HepG2 (cell line): Measurements from ENCODE around the gene ZFPL1. TPM values are rescaled to one million over a fixed set of nuclear protein-coding genes. Genes with fewer than 3 reads are reported as not detected.

Experiments used
- ARID2 ChIP-seq: sonication (generic); formaldehyde crosslinking; IDR thresholded peaks from 2 replicates; pipeline ENCODE4 v1.8.1; 2022; ENCODE audit warnings: mild to moderate bottlenecking, missing genetic modification reagents, borderline replicate concordance
- ATF7-NPFF ChIP-seq: sonication (generic); formaldehyde crosslinking; IDR thresholded peaks from 2 replicates; pipeline ENCODE4 v1.8.1; 2023; ENCODE audit warnings: mild to moderate bottlenecking, low read depth, missing genetic modification reagents, moderate library complexity
- CHCHD3 ChIP-seq: sonication (generic); formaldehyde crosslinking; IDR thresholded peaks from 2 replicates; pipeline ENCODE4 v1.8.0; 2022; ENCODE audit warnings: mild to moderate bottlenecking, missing genetic modification reagents, moderate library complexity
- E2F2 ChIP-seq: sonication (generic); formaldehyde crosslinking; IDR thresholded peaks from 2 replicates; pipeline ENCODE4 v1.4.0; 2020; ENCODE audit warnings: missing genetic modification reagents, borderline replicate concordance
- FUBP1 ChIP-seq: sonication (generic); formaldehyde crosslinking; IDR thresholded peaks from 2 replicates; pipeline ENCODE4 v1.5.1; 2020; ENCODE audit warnings: missing genetic modification reagents, mild to moderate bottlenecking, borderline replicate concordance
- JUNB ChIP-seq: sonication (generic); formaldehyde crosslinking; IDR thresholded peaks from 2 replicates; pipeline ENCODE4 v1.8.0; 2022; ENCODE audit warnings: missing genetic modification reagents, mild to moderate bottlenecking, borderline replicate concordance
- KAT8 ChIP-seq: IDR thresholded peaks from 2 replicates; pipeline ENCODE4 v1.6.1; 2016; ENCODE audit warnings: missing genetic modification reagents, missing compliant biosample characterization
- NKX3-1 ChIP-seq: sonication (generic); formaldehyde crosslinking; IDR thresholded peaks from 2 replicates; pipeline ENCODE4 v1.5.0; 2020; ENCODE audit warnings: missing genetic modification reagents
- POGK ChIP-seq: sonication (generic); formaldehyde crosslinking; conservative IDR thresholded peaks from 2 replicates; pipeline ENCODE4 v1.8.0; 2022; ENCODE audit warnings: mild to moderate bottlenecking, moderate library complexity, missing genetic modification reagents
- RBAK ChIP-seq: sonication (generic); formaldehyde crosslinking; IDR thresholded peaks from 2 replicates; pipeline ENCODE4 v1.5.1; 2020; ENCODE audit warnings: mild to moderate bottlenecking, missing genetic modification reagents
- TBL1XR1 ChIP-seq: fragments of 150-350 bp; IDR thresholded peaks from 2 replicates; pipeline ENCODE4 v1.6.1; 2014; ENCODE audit warnings: borderline replicate concordance, low read length; ENCODE audit not compliant: partially characterized antibody
- U2AF2 ChIP-seq: fragments of 200-400 bp; formaldehyde crosslinking; IDR thresholded peaks from 2 replicates; pipeline ENCODE4 v1.6.1; 2017; ENCODE audit warnings: low read depth, mild to moderate bottlenecking, low read length
- ZNF251 ChIP-seq: sonication (generic); formaldehyde crosslinking; IDR thresholded peaks from 2 replicates; pipeline ENCODE4 v1.9.0; 2021; ENCODE audit warnings: mild to moderate bottlenecking, missing genetic modification reagents
- ZNF335 ChIP-seq: sonication (generic); formaldehyde crosslinking; IDR thresholded peaks from 2 replicates; pipeline ENCODE4 v1.4.0; 2020; ENCODE audit warnings: missing genetic modification reagents
- ZNF414 ChIP-seq: sonication (generic); formaldehyde crosslinking; IDR thresholded peaks from 2 replicates; pipeline ENCODE4 v1.5.0; 2020; ENCODE audit warnings: missing genetic modification reagents
- ZNF496 ChIP-seq: sonication (generic); formaldehyde crosslinking; IDR thresholded peaks from 2 replicates; pipeline ENCODE4 v1.8.1; 2023; ENCODE audit warnings: mild to moderate bottlenecking, moderate library complexity, missing genetic modification reagents; ENCODE audit not compliant: insufficient replicate concordance
- ZNF766 ChIP-seq: sonication (generic); formaldehyde crosslinking; IDR thresholded peaks from 2 replicates; pipeline ENCODE4 v1.5.0; 2020; ENCODE audit warnings: missing genetic modification reagents, borderline replicate concordance
- ZNF770 ChIP-seq: sonication (generic); formaldehyde crosslinking; IDR thresholded peaks from 2 replicates; pipeline ENCODE4 v1.5.0; 2020; ENCODE audit warnings: mild to moderate bottlenecking, missing genetic modification reagents
- ZNF788 ChIP-seq: sonication (generic); formaldehyde crosslinking; IDR thresholded peaks from 2 replicates; pipeline ENCODE4 v1.5.0; 2020; ENCODE audit warnings: mild to moderate bottlenecking, missing genetic modification reagents, borderline replicate concordance
- ZSCAN29 ChIP-seq: sonication (generic); formaldehyde crosslinking; conservative IDR thresholded peaks from 2 replicates; pipeline ENCODE4 v1.4.0; 2020; ENCODE audit warnings: mild to moderate bottlenecking, missing genetic modification reagents
- polyA plus RNA-seq, 8 experiments: library from polyadenylated mRNA; depleted of rRNA in 3 of 8; stranded (reverse) in 7 of 8; unstranded in 1 of 8; fragments of >200 nt; fragmentation: Illumina TruSeq in 4 of 8; extraction: Trizol in 4 of 8; gene quantifications; 2 replicates each; pipeline versions ENCODE4 v1.2.1 to v1.2.3, GENCODE V29; 2011 to 2016; ENCODE audit warnings: low read depth in 4 of 8, missing spikeins in 1 of 8, mixed read lengths in 1 of 8; ENCODE audit not compliant: insufficient read depth in 1 of 8
- total RNA-seq, 5 experiments: library from RNA; depleted of rRNA; stranded (reverse); fragments of >200 nt; fragmentation: Illumina TruSeq; extraction: Trizol; gene quantifications; 2 replicates each; pipeline ENCODE4 v1.2.3, GENCODE V29; 2016; ENCODE audit warnings: low read depth in 1 of 5

Gene ZFPL1
- total and polyA plus RNA-seq, 2 of the 13 experiments (the other 11 are each of a cell fraction or from before 2014, with no cell fraction given): 32.2 to 56.0 TPM

GRCh38 chr11:65083834-65084597 is at the start of gene ZFPL1, which contains the start of gene CDCA5 (continued):
- TF ChIP-seq ZNF770 (no peak), ARID2 (CRISPR knock-in tag) (peak; percentile 96), FUBP1 (no peak), ZNF766 (CRISPR knock-in tag) (no peak), POGK (CRISPR knock-in tag) (peak; percentile 88), JUNB (CRISPR knock-in tag) (0 out of 2 replicates have a peak, but pooled peaks have one; percentile 38), NKX3-1 (CRISPR knock-in tag) (no peak), ZNF414 (CRISPR knock-in tag) (no peak; the same call in 1 of the 2 replicates), ZSCAN29 (CRISPR knock-in tag) (peak; percentile 50; the same call in 1 of the 2 replicates), U2AF2 (no peak), ATF7-NPFF (CRISPR knock-in tag) (peak; percentile 97), TBL1XR1 (no peak), RBAK (no peak), E2F2 (CRISPR knock-in tag) (peak; percentile 73), ZNF335 (CRISPR knock-in tag) (peak; percentile 44; the same call in 1 of the 2 replicates), ZNF251 (CRISPR knock-in tag) (no peak), ZNF496 (CRISPR knock-in tag) (no peak), KAT8 (CRISPR knock-in tag) (peak; percentile 99), CHCHD3 (peak; percentile 77; the same call in 1 of the 2 replicates), ZNF788 (peak; percentile 96; the same call in 1 of the 2 replicates)
